Esophagus (tissue), 2 donors: ENCODE measurements around the gene UBE2D3. TPM values are rescaled to one million over a fixed set of nuclear protein-coding genes. Genes with fewer than 3 reads are reported as not detected.

ENCODE experiments used
- H3K27ac ChIP-seq, 2 donors: one replicate each; pipeline ENCODE4 v1.5.1; 2013; ENCODE audit warnings: low read depth in 2 of 2, mild to moderate bottlenecking in 2 of 2, inconsistent platforms in 1 of 2, low read length in 1 of 2, moderate library complexity in 1 of 2
- H3K27me3 ChIP-seq, 2 donors: one replicate each; pipeline ENCODE4 v1.6.1; 2013; ENCODE audit warnings: low read length in 2 of 2, control low read depth in 1 of 2, mild to moderate bottlenecking in 1 of 2; ENCODE audit not compliant: insufficient read depth in 2 of 2, control insufficient read depth in 1 of 2
- H3K36me3 ChIP-seq, 2 donors: one replicate each; pipeline ENCODE4 v1.6.1; 2013; ENCODE audit warnings: low read length in 1 of 2; ENCODE audit not compliant: control insufficient read depth in 2 of 2, insufficient read depth in 2 of 2
- H3K4me1 ChIP-seq, 2 donors: one replicate each; pipeline ENCODE4 v1.6.1; 2013; ENCODE audit warnings: low read length in 1 of 2; ENCODE audit not compliant: control insufficient read depth in 2 of 2, insufficient read depth in 2 of 2
- H3K4me3 ChIP-seq, 2 donors: one replicate each; pipeline ENCODE4 v1.5.1; 2013; ENCODE audit warnings: low read length in 2 of 2, mild to moderate bottlenecking in 2 of 2, low read depth in 1 of 2, moderate library complexity in 1 of 2
- H3K9me3 ChIP-seq, 2 donors: one replicate each; pipeline ENCODE4 v1.6.1; 2013; ENCODE audit warnings: mild to moderate bottlenecking in 2 of 2, low read depth in 1 of 2, low read length in 1 of 2, moderate library complexity in 1 of 2; ENCODE audit not compliant: control insufficient read depth in 2 of 2, insufficient read depth in 1 of 2
- WGBS, 2 donors: extraction: QIAGEN DNeasy Blood & Tissue Kit; methylation state at CpG; one replicate each; pipeline ENCODE4 v1.1.7; 2013; 5-methylcytosine and 5-hydroxymethylcytosine counted together
- polyA plus RNA-seq, 2 donors: library from polyadenylated mRNA; stranded (reverse); fragments of 200-250 nt; gene quantifications; one replicate each; pipeline ENCODE4 v1.2.3, GENCODE V29; 2013
- donor health status: healthy with polysubstance abuse.
- donor health status: Bipolar disorder and iron deficiency.

The UBE2D3 gene
- polyA plus RNA-seq, 2 donors = 185 to 218 TPM

GRCh38 chr4:102832667-102833066 lies 5.3 kb upstream of the UBE2D3 start:
- Histone ChIP-seq H3K27me3 (no peaks in the 10 kb centered on the region), H3K4me1 (no peaks in the 10 kb centered on the region), H3K4me3 (no peak overlapping the region), H3K27ac (no peak overlapping the region), H3K9me3 (no peaks in the 10 kb centered on the region), H3K36me3 (no peaks in the 10 kb centered on the region)
- WGBS, 2 donors = 89 to 90% methylated on average over 1 of the region's 1 CpG

GRCh38 chr4:102832105-102832504 lies 4.8 kb upstream of the UBE2D3 start:
- Histone ChIP-seq H3K27me3 (no peaks in the 10 kb centered on the region), H3K36me3 (no peaks in the 10 kb centered on the region), H3K27ac (no peak overlapping the region), H3K9me3 (no peaks in the 10 kb centered on the region), H3K4me1 (no peaks in the 10 kb centered on the region), H3K4me3 (no peak overlapping the region)
- WGBS, 2 donors = 91 to 93% methylated on average over 4 of the region's 4 CpGs

DNA sequence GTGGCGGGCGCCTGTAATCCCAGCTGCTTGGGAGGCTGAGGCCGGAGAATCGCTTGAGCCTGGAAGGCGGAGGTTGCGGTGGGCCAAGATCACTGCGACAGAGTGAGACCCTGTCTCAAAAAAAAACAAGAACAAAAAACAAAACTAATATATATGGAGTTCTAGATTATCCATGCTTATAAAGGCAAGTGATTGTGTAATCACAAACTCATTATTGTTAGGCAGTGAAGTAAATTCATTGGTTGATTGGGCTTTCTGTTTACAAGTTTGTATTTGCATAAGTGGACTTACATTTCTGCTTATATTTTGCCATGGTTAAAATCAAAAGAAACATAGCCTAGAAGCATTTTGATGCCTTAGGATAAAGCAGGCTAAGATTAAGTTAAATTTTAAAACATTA lies 2.5 kb upstream of the UBE2D3 start:
- Histone ChIP-seq H3K27ac (no peak overlapping the region), H3K4me1 (no peaks in the 10 kb centered on the region), H3K4me3 (no peak overlapping the region), H3K27me3 (no peaks in the 10 kb centered on the region), H3K36me3 (no peaks in the 10 kb centered on the region), H3K9me3 (no peaks in the 10 kb centered on the region)
- 98% methylated on average over 7 of the region's 7 CpGs for WGBS, 2 donors

GRCh38 chr4:102828497-102828808 lies 1.1 kb upstream of the UBE2D3 start:
- no peaks in the 10 kb centered on the region for H3K4me1 ChIP-seq
- H3K27me3 ChIP-seq = no peaks in the 10 kb centered on the region
- H3K4me3 ChIP-seq = peak overlapping the region; percentile 59 to 98
- no peaks in the 10 kb centered on the region for H3K9me3 ChIP-seq
- peak overlapping the region; percentile 98 to 100 for H3K27ac ChIP-seq
- H3K36me3 ChIP-seq = no peaks in the 10 kb centered on the region
- 0 to 2% methylated on average over 4 of the region's 4 CpGs for WGBS, 2 donors

DNA sequence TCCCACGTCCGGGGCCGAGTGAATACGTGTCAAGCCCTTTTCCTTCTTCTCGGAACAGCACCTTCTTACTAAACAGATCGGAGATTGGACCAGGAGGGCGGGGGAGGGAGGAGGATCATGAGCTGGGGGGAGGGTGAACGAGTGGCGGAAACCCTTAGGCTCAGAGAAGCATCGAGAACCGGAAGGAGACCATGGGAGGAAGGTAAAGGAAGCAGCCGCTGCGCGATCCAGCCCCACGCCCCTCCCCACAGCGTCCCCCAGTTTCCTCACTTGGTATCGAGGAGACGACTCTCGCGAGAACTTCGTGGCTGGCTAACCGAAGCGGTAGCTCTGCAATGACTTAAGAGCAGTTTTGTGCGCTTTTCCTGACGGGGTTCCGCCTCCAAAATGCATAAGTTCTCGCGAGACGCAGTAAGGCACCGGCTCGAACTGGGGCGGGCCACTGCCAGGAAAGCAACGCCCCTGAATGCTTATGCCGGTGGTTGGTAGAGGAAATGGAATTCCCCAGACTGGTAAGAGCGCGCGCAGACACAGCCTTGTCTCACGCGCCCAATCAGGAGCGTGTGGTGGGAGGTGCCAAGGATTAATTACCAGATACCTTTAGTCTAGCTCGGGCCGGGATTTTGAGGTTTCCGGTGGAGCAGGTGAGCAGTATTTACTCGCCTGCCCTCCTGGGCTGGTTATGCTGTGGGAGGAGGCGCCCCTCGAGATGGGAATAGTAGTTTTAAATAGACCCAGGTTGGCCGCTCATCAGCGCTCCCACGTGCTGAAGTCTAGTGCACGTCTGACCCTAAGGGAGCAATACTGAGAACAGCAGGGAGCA lies 534 bp upstream of the UBE2D3 start:
- H3K36me3 ChIP-seq = no peaks in the 10 kb centered on the region
- peak overlapping the region; percentile 84 to 98 for H3K4me3 ChIP-seq
- H3K27ac ChIP-seq = peak overlapping the region; percentile 99 to 100
- no peaks in the 10 kb centered on the region for H3K9me3 ChIP-seq
- no peaks in the 10 kb centered on the region for H3K4me1 ChIP-seq
- WGBS, 2 donors = 0% methylated on average over 50 of the region's 50 CpGs
- no peaks in the 10 kb centered on the region for H3K27me3 ChIP-seq

DNA sequence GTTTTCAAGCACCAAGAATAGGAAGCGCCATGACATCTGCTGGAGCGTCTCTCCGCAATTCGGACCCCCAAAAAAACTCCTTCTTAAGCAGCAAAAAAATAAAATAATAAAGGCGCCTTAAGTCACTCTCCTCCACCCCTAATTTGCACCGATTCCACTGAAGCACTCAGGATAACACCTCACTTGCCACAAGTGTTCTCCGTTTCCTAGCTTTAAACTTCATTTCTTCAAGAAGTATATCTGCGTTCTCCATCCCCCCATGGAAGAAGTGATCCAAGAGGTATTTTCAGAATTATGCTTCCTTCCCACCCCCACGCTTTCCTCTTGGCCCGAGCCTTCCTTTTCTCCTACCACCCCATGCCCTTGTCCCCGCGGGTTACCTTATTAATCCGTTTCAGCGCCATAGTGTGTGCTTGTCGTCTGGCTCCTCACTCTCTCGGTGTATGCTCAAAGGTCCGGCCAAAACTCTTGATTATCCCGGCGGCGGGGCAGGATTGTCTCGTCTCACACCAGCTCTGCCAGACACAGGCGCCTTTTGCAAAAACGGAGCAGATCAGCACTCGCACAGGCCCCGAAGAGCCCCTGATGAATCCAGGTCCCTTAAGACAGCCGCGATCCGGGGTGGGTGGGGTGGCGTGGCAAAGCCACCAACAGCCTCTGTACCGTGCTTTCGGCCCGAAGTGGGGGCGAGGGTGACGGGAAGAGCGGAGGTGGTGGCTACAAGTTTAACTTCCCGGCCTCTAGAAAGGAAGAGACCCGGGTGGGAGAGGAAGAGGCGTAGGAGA lies 1.1 kb downstream of the UBE2D3 start:
- 0 to 1% methylated on average over 38 of the region's 38 CpGs for WGBS, 2 donors
- Histone ChIP-seq H3K27me3 (no peaks in the 10 kb centered on the region), H3K9me3 (no peaks in the 10 kb centered on the region), H3K4me3 (peak overlapping the region; percentile 84 to 98), H3K4me1 (no peaks in the 10 kb centered on the region), H3K27ac (peak overlapping the region; percentile 99 to 100), H3K36me3 (no peaks in the 10 kb centered on the region)

GRCh38 chr4:102825261-102826091 lies 1.9 kb downstream of the UBE2D3 start:
- Histone ChIP-seq H3K4me1 (no peaks in the 10 kb centered on the region), H3K27ac (peak overlapping the region; percentile 99 to 100), H3K27me3 (no peaks in the 10 kb centered on the region), H3K36me3 (no peaks in the 10 kb centered on the region), H3K9me3 (no peaks in the 10 kb centered on the region), H3K4me3 (peak overlapping the region; percentile 84 to 98)
- 0 to 1% methylated on average over 23 of the region's 23 CpGs for WGBS, 2 donors

- peak overlapping the region in 1 of 2 donors; percentile 35 for H3K27ac ChIP-seq
- no peaks in the 10 kb centered on the region for H3K27me3 ChIP-seq
- no peaks in the 10 kb centered on the region for H3K4me1 ChIP-seq
- 0 to 3% methylated on average over 2 of the region's 2 CpGs for WGBS, 2 donors
- H3K36me3 ChIP-seq = no peaks in the 10 kb centered on the region
- H3K4me3 ChIP-seq = peak overlapping the region in 1 of 2 donors; percentile 98
- H3K9me3 ChIP-seq = no peaks in the 10 kb centered on the region
Measured at GRCh38 chr4:102824398-102824797, 3.0 kb downstream of the UBE2D3 start.

DNA sequence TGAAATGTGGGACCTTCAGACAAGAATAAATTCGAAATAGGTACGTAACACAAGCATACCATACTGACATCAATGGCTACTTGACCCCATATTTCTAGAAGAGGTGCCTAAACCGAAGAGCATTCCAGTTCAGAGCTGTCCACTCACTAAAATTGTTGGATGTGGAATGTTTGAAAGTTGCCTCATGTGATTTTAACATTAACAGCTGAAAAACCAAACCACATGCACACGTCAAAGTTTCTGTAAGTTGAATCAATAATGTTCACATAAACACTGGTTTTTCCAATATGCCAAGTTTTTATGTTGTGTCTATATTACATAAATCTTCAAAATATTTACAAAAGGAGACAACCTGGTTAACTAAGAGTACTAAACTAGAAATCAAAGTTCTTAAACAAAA lies 3.5 kb downstream of the UBE2D3 start:
- H3K9me3 ChIP-seq = no peaks in the 10 kb centered on the region
- peaks cover 0 to 3% of the 10 kb centered on the region in 2 donors for H3K4me1 ChIP-seq
- H3K36me3 ChIP-seq = no peaks in the 10 kb centered on the region
- H3K4me3 ChIP-seq = peak overlapping the region in 1 of 2 donors; percentile 98
- WGBS, 2 donors = 30 to 34% methylated on average over 4 of the region's 4 CpGs
- no peaks in the 10 kb centered on the region for H3K27me3 ChIP-seq
- no peak overlapping the region for H3K27ac ChIP-seq
